Measurements from ENCODE around the gene ZCCHC14. TPM values are rescaled to one million over a fixed set of nuclear protein-coding genes. Genes with fewer than 3 reads are reported as not detected.
A peak's percentile ranks its signal among the peaks of the same experiment; 100 is the strongest.

Gene ZCCHC14
- total and polyA plus RNA-seq, 2 of the 13 experiments (the other 11 are each of a cell fraction or from before 2014, with no cell fraction given) = 12.4 to 12.5 TPM

DNA sequence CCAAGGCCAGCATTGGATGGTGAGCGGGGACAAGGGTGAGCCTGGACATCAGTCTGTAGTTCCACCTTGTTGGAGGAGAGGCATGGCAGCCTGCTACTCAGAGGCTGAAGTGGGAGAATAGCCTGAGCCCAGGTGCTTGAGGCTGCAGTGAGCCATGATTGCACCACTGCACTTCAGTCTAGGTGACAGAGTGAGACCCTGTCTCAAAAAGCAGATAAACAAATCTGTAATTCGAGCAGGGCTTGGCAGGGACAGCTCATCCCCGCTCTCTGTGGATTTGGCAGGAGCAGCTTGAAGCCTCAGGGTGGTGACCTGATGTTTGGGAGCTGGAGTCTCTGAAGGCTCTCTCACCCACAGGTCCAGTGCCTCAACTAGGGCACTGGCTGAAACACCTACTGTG is 38.6 kb upstream of the ZCCHC14 start (continued):
- no peak for TF ChIP-seq ZBTB8A (CRISPR knock-in tag; IDR thresholded peaks at IDR 0.05; ENCODE audit: borderline replicate concordance, low read depth)
- peak; percentile 17; the same call in 1 of the 2 replicates for TF ChIP-seq FOXA3 (CRISPR knock-in tag; IDR thresholded peaks at IDR 0.05)
- TF ChIP-seq ZNF331 (CRISPR knock-in tag; IDR thresholded peaks at IDR 0.05) = peak; percentile 56; the same call in 1 of the 2 replicates
- TF ChIP-seq, protein P1, sequence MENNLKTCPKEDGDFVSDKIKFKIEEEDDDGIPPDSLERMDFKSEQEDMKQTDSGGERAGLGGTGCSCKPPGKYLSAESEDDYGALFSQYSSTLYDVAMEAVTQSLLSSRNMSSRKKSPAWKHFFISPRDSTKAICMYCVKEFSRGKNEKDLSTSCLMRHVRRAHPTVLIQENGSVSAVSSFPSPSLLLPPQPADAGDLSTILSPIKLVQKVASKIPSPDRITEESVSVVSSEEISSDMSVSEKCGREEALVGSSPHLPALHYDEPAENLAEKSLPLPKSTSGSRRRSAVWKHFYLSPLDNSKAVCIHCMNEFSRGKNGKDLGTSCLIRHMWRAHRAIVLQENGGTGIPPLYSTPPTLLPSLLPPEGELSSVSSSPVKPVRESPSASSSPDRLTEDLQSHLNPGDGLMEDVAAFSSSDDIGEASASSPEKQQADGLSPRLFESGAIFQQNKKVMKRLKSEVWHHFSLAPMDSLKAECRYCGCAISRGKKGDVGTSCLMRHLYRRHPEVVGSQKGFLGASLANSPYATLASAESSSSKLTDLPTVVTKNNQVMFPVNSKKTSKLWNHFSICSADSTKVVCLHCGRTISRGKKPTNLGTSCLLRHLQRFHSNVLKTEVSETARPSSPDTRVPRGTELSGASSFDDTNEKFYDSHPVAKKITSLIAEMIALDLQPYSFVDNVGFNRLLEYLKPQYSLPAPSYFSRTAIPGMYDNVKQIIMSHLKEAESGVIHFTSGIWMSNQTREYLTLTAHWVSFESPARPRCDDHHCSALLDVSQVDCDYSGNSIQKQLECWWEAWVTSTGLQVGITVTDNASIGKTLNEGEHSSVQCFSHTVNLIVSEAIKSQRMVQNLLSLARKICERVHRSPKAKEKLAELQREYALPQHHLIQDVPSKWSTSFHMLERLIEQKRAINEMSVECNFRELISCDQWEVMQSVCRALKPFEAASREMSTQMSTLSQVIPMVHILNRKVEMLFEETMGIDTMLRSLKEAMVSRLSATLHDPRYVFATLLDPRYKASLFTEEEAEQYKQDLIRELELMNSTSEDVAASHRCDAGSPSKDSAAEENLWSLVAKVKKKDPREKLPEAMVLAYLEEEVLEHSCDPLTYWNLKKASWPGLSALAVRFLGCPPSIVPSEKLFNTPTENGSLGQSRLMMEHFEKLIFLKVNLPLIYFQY (CRISPR knock-in tag; IDR thresholded peaks at IDR 0.05; ENCODE audit: borderline replicate concordance) = 0 out of 2 replicates have a peak, but pooled peaks have one; percentile 45
- TF ChIP-seq SIN3A (IDR thresholded peaks at IDR 0.05; ENCODE audit: borderline replicate concordance, low read depth, low read length) = no peak
- TF ChIP-seq ZNF432 (CRISPR knock-in tag; IDR thresholded peaks at IDR 0.05; ENCODE audit: borderline replicate concordance) = no peak
- TF ChIP-seq JUN (CRISPR knock-in tag; IDR thresholded peaks at IDR 0.05) = no peak
- TF ChIP-seq, protein P2, sequence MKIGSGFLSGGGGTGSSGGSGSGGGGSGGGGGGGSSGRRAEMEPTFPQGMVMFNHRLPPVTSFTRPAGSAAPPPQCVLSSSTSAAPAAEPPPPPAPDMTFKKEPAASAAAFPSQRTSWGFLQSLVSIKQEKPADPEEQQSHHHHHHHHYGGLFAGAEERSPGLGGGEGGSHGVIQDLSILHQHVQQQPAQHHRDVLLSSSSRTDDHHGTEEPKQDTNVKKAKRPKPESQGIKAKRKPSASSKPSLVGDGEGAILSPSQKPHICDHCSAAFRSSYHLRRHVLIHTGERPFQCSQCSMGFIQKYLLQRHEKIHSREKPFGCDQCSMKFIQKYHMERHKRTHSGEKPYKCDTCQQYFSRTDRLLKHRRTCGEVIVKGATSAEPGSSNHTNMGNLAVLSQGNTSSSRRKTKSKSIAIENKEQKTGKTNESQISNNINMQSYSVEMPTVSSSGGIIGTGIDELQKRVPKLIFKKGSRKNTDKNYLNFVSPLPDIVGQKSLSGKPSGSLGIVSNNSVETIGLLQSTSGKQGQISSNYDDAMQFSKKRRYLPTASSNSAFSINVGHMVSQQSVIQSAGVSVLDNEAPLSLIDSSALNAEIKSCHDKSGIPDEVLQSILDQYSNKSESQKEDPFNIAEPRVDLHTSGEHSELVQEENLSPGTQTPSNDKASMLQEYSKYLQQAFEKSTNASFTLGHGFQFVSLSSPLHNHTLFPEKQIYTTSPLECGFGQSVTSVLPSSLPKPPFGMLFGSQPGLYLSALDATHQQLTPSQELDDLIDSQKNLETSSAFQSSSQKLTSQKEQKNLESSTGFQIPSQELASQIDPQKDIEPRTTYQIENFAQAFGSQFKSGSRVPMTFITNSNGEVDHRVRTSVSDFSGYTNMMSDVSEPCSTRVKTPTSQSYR (CRISPR knock-in tag; IDR thresholded peaks at IDR 0.05; ENCODE audit: borderline replicate concordance) = no peak
- TF ChIP-seq ZNF644 (CRISPR knock-in tag; IDR thresholded peaks at IDR 0.05; ENCODE audit: low read depth) = peak; percentile 19; the same call in 1 of the 2 replicates
- no peak for TF ChIP-seq ZNF619 (CRISPR knock-in tag; IDR thresholded peaks at IDR 0.05)
- TF ChIP-seq, protein P3, sequence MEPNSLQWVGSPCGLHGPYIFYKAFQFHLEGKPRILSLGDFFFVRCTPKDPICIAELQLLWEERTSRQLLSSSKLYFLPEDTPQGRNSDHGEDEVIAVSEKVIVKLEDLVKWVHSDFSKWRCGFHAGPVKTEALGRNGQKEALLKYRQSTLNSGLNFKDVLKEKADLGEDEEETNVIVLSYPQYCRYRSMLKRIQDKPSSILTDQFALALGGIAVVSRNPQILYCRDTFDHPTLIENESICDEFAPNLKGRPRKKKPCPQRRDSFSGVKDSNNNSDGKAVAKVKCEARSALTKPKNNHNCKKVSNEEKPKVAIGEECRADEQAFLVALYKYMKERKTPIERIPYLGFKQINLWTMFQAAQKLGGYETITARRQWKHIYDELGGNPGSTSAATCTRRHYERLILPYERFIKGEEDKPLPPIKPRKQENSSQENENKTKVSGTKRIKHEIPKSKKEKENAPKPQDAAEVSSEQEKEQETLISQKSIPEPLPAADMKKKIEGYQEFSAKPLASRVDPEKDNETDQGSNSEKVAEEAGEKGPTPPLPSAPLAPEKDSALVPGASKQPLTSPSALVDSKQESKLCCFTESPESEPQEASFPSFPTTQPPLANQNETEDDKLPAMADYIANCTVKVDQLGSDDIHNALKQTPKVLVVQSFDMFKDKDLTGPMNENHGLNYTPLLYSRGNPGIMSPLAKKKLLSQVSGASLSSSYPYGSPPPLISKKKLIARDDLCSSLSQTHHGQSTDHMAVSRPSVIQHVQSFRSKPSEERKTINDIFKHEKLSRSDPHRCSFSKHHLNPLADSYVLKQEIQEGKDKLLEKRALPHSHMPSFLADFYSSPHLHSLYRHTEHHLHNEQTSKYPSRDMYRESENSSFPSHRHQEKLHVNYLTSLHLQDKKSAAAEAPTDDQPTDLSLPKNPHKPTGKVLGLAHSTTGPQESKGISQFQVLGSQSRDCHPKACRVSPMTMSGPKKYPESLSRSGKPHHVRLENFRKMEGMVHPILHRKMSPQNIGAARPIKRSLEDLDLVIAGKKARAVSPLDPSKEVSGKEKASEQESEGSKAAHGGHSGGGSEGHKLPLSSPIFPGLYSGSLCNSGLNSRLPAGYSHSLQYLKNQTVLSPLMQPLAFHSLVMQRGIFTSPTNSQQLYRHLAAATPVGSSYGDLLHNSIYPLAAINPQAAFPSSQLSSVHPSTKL (CRISPR knock-in tag; IDR thresholded peaks at IDR 0.05) = no peak
- TF ChIP-seq CBFB (CRISPR knock-in tag; IDR thresholded peaks at IDR 0.05) = no peak
- TF ChIP-seq MED1 (CRISPR knock-in tag; IDR thresholded peaks at IDR 0.05) = no peak
- TF ChIP-seq SIX4 (CRISPR knock-in tag; IDR thresholded peaks at IDR 0.05) = peak; percentile 80
- TF ChIP-seq, protein P4, sequence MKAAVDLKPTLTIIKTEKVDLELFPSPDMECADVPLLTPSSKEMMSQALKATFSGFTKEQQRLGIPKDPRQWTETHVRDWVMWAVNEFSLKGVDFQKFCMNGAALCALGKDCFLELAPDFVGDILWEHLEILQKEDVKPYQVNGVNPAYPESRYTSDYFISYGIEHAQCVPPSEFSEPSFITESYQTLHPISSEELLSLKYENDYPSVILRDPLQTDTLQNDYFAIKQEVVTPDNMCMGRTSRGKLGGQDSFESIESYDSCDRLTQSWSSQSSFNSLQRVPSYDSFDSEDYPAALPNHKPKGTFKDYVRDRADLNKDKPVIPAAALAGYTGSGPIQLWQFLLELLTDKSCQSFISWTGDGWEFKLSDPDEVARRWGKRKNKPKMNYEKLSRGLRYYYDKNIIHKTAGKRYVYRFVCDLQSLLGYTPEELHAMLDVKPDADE (CRISPR knock-in tag; IDR thresholded peaks at IDR 0.05) = no peak
- TF ChIP-seq, protein P5, sequence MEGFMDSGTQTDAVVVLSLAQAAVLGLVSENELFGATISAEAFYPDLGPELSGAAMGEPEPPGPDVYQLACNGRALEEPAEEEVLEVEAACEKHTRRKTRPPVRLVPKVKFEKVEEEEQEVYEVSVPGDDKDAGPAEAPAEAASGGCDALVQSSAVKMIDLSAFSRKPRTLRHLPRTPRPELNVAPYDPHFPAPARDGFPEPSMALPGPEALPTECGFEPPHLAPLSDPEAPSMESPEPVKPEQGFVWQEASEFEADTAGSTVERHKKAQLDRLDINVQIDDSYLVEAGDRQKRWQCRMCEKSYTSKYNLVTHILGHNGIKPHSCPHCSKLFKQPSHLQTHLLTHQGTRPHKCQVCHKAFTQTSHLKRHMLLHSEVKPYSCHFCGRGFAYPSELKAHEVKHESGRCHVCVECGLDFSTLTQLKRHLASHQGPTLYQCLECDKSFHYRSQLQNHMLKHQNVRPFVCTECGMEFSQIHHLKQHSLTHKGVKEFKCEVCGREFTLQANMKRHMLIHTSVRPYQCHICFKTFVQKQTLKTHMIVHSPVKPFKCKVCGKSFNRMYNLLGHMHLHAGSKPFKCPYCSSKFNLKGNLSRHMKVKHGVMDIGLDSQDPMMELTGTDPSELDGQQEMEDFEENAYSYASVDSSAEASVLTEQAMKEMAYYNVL (CRISPR knock-in tag; IDR thresholded peaks at IDR 0.05; ENCODE audit: borderline replicate concordance) = no peak

Data from HepG2 (cell line).